ENCODE measurements around the gene YAE1. TPM values are rescaled to one million over a fixed set of nuclear protein-coding genes. Genes with fewer than 3 reads are reported as not detected.

YAE1 gene
- total RNA-seq, 1 experiment from 2014 or later: 21.9 TPM

GRCh38 chr7:39566023-39566921, at the start of gene YAE1 (continued):
- TF ChIP-seq RELA (CRISPR knock-in tag; IDR thresholded peaks at IDR 0.05; ENCODE audit: borderline replicate concordance) (no peak), PREB (CRISPR knock-in tag; IDR thresholded peaks at IDR 0.05; ENCODE audit: borderline replicate concordance) (no peak), ZNF317 (CRISPR knock-in tag; IDR thresholded peaks at IDR 0.05; ENCODE audit: borderline replicate concordance, low read depth) (no peak), FOXP4 (CRISPR knock-in tag; IDR thresholded peaks at IDR 0.05) (peak; percentile 57; the same call in 1 of the 2 replicates), TP53 (CRISPR knock-in tag; IDR thresholded peaks at IDR 0.05) (0 out of 2 replicates have a peak, but pooled peaks have one; percentile 66), ESRRA (CRISPR knock-in tag; IDR thresholded peaks at IDR 0.05; ENCODE audit: borderline replicate concordance) (0 out of 2 replicates have a peak, but pooled peaks have one; percentile 23), NR1H2 (CRISPR knock-in tag; IDR thresholded peaks at IDR 0.05) (no peak), STAT6 (CRISPR knock-in tag; conservative IDR thresholded peaks at IDR 0.05; ENCODE audit: low read depth) (no peak), SOX15 (CRISPR knock-in tag; IDR thresholded peaks at IDR 0.05) (no peak), ZNF532 (CRISPR knock-in tag; IDR thresholded peaks at IDR 0.05; ENCODE audit: borderline replicate concordance) (no peak), GABPB1 (CRISPR knock-in tag; IDR thresholded peaks at IDR 0.05) (peak; percentile 80), MXD4 (CRISPR knock-in tag; IDR thresholded peaks at IDR 0.05; ENCODE audit: borderline replicate concordance) (no peak), MYBL2 (CRISPR knock-in tag; IDR thresholded peaks at IDR 0.05) (peak; percentile 75), OVOL2 (CRISPR knock-in tag; IDR thresholded peaks at IDR 0.05; ENCODE audit: borderline replicate concordance) (no peak), SMAD4 (CRISPR knock-in tag; IDR thresholded peaks at IDR 0.05) (no peak), MLX (CRISPR knock-in tag; IDR thresholded peaks at IDR 0.05) (no peak)
- TF ChIP-seq, protein P1, sequence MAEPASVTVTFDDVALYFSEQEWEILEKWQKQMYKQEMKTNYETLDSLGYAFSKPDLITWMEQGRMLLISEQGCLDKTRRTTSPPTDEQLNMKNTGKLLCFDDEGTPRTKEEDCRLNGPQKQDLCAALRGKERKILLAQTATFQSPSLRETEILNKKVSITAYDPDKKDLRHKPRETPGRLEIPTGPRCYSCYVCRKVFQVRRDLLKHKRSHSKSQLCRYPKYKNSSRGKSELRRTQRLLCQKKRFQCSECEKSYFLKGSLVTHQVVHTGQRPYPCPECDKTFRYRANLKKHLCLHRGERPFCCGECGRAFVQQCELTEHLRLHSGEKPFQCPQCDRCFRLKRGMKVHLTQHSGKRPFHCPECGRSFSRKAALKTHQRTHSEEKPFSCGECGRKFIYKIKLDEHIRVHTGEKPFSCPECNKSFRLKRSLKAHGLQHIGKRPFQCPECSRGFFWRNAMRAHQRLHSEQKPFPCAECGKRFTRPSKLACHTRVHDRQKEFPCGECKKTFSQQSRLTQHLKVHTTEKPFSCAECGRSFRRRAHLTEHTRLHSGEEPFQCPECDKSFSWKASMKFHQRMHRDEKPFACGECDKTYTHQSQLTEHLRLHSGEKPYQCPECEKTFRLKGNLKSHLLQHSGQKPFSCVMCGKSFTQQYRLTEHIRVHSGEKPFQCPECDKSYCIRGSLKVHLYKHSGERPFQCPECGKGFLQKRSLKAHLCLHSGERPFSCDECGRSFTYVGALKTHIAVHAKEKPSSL (CRISPR knock-in tag; conservative IDR thresholded peaks at IDR 0.05): no peak
- TF ChIP-seq, protein P2, sequence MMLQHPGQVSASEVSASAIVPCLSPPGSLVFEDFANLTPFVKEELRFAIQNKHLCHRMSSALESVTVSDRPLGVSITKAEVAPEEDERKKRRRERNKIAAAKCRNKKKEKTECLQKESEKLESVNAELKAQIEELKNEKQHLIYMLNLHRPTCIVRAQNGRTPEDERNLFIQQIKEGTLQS (CRISPR knock-in tag; conservative IDR thresholded peaks at IDR 0.05): no peak
- TF ChIP-seq, protein P3, sequence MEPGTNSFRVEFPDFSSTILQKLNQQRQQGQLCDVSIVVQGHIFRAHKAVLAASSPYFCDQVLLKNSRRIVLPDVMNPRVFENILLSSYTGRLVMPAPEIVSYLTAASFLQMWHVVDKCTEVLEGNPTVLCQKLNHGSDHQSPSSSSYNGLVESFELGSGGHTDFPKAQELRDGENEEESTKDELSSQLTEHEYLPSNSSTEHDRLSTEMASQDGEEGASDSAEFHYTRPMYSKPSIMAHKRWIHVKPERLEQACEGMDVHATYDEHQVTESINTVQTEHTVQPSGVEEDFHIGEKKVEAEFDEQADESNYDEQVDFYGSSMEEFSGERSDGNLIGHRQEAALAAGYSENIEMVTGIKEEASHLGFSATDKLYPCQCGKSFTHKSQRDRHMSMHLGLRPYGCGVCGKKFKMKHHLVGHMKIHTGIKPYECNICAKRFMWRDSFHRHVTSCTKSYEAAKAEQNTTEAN (CRISPR knock-in tag; IDR thresholded peaks at IDR 0.05): peak; percentile 18; the same call in 1 of the 2 replicates
- TF ChIP-seq, protein P4, sequence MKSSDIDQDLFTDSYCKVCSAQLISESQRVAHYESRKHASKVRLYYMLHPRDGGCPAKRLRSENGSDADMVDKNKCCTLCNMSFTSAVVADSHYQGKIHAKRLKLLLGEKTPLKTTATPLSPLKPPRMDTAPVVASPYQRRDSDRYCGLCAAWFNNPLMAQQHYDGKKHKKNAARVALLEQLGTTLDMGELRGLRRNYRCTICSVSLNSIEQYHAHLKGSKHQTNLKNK (CRISPR knock-in tag; IDR thresholded peaks at IDR 0.05): no peak

Data from WTC11 (cell line).